ENCODE results near the gene ECI1.
"Not testable (repeated sequence)": the region's sequence is repeated elsewhere in the genome, so short reads cannot be mapped to it uniquely, and the experiment has no call there.

Gene ECI1

DNA sequence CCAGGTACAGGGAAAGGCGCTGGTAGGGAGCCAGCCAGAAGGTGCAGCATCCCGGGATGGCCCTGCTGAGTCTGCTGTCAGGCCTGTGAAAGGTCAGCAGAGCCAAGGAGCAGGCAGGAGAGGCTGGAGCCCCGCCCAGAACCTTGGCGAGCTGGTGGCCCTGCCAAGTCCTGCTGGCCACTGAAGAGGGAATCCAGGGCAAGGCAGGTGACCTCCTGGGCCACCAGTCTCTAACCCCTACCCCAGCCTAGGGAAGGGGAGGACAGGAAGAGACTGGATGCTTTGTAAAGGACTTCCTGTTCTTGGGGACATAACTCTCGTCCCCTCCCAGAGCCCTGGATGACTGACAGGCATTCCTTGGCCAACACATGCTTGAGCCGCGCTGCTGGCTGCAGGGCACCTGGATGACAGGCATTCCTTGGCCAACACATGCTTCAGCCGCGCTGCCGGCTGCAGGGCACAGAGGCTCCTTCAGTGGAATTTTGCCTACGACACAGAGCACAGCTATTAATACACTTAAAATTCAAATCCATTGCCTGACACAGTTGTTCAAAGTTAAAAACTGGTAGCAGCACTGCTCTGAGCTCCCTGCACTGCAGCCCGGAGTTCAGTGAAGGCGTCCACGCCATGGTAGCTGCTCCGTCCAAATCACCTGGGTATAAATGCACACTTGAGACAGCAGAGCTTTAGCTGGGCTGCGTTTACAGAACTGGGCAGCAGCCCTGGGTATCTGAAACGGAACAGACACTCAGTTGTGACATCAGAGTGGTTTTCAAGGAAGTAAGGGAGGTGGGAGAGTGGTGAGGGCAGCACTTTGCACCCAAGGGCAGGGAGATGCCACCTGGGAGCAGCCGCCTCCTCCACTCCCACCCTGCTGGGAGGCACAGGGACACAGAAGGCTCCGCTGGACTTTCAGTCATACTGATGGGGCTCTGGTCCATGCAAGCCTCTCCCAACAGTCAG is 38.7 kb downstream of the ECI1 start:
- no peak for DNase-seq (ENCODE audit: low read depth in 1 of 2, low spot score in 1 of 2)

- no peak for DNase-seq (ENCODE audit: low read depth in 1 of 2, low spot score in 1 of 2)
These were observed 39.5 kb downstream of the ECI1 start for GRCh38 chr16:2211923-2212347.

DNA sequence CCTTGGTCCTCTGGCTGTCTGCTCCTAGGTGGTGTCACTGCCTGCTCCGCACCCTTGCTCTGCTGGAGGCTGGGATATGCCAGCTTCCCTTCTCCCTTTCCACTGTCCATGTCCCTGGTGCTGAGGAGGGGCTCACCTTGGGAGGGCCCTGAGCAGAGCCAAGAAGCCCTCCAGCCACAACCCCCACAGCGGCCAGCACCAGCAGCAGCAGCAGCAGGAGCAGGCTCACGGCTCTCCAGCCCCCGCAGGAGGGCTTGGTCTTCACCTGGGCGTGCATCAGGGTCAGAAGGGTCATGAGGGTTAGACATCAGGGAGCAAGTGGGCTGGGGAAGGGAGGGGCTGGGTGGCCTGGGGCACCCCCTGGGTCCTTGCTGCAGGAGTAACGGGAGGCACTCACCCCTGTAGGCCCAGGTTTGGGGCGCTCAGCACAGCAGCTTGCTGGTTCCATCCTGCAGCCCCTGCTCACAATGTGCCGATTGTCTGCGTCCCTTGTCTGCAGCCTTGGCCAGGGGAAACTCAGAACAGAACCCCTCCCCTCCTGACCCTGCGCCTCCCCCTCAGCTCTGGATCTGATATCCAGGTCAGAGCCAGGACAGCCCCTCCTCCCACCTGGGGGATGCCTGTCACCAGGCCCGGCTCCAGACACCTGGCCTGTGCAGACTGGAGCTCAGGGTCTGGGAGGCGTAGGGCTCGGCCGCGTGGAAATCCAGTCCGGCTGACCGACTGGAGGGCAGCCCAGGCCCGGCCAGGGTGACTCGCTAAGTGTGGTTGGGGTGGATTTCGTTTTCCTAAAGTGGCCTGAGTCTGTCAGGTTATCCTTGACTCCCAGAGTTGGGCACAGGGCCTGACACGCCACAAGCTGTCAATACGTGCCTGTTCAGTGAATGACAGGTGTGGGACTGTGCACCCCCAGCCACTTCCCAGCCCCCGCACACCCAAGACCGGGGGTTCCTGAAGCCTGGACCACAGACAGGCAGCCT is 40.7 kb downstream of the ECI1 start, which contains the start of gene BRICD5:
Gene BRICD5 (minus strand): TSS at position 478 of the 980 bp plus-strand sequence. CDS start 30 bp downstream, at position 448.
- DNase-seq (ENCODE audit: low read depth in 1 of 2, low spot score in 1 of 2) = no peak

GRCh38 chr16:2210009-2210332 is 41.4 kb downstream of the ECI1 start:
- DNase-seq (ENCODE audit: low read depth in 1 of 2, low spot score in 1 of 2) = no peak

- no peak for DNase-seq (ENCODE audit: low read depth in 1 of 2, low spot score in 1 of 2)
These were observed 42.0 kb downstream of the ECI1 start for GRCh38 chr16:2209258-2210008.

GRCh38 chr16:2208772-2209171 is 42.6 kb downstream of the ECI1 start:
- DNase-seq (ENCODE audit: low read depth in 1 of 2, low spot score in 1 of 2) = no peak

- DNase-seq (ENCODE audit: low read depth in 1 of 2, low spot score in 1 of 2) = no peak
These were observed 43.1 kb downstream of the ECI1 start for GRCh38 chr16:2208308-2208707.

DNA sequence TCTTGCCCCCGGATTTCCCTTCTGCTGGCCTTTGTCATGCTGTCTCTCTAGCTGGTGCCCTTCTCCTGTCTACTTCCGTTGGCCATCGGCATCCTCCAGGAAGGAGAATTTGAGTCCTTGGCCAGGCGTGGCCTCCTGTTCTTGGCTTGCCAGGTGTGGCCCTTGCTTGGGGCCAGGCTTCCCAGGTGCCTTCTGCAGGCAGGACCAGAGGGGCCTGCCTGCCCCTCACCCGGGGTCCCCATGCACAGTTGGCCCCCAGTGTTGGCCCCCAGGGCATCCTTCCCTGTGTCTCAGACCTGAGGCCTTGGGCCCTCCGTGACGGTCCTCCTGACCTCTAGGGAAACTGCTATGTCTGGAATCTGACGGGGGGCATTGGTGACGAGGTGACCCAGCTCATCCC is 43.5 kb downstream of the ECI1 start:
- no peak for DNase-seq (ENCODE audit: low read depth in 1 of 2, low spot score in 1 of 2)

DNA sequence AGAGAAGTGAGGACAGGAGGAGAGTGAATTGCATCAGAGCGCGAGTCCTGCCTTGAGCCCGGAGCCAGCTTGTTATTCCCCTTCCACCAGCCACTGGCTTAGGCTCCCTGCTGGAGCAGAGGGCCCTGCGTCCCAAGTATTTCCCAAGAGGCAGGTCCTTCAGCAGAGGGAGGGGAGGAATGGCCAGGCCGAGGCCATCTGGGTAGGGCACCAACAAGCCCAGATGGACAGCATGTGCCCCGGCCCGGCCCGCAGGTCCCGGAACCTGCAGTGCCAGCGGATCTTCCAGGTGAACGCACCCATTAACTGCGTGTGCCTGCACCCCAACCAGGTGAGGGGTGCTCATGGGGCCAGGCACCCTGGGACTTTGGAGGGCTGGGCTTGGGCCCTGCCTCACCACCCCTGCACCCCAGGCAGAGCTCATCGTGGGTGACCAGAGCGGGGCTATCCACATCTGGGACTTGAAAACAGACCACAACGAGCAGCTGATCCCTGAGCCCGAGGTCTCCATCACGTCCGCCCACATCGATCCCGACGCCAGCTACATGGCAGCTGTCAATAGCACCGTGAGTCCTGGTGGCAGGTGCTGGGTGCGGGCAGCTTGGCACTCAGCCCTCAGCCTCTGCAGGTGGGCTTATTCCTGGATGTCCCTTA is 44.5 kb downstream of the ECI1 start:
- DNase-seq (ENCODE audit: low read depth in 1 of 2, low spot score in 1 of 2) = no peak

DNA sequence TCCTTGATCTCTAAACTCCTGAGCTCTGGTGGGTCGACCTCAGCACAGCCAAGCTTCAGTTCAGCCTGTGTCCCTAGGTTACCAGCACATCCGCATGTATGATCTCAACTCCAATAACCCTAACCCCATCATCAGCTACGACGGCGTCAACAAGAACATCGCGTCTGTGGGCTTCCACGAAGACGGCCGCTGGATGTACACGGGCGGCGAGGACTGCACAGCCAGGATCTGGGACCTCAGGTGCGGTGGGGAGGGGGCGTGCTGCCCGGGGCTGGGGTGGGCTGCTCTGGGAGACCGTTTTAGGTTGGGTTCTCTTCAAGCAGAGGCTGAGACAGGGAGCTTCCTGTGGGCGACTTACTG is 45.0 kb downstream of the ECI1 start:
- no peak for DNase-seq (ENCODE audit: low read depth in 1 of 2, low spot score in 1 of 2)

- DNase-seq (ENCODE audit: low read depth in 1 of 2, low spot score in 1 of 2) = no peak
These were observed 45.4 kb downstream of the ECI1 start for GRCh38 chr16:2205967-2206313.

DNA sequence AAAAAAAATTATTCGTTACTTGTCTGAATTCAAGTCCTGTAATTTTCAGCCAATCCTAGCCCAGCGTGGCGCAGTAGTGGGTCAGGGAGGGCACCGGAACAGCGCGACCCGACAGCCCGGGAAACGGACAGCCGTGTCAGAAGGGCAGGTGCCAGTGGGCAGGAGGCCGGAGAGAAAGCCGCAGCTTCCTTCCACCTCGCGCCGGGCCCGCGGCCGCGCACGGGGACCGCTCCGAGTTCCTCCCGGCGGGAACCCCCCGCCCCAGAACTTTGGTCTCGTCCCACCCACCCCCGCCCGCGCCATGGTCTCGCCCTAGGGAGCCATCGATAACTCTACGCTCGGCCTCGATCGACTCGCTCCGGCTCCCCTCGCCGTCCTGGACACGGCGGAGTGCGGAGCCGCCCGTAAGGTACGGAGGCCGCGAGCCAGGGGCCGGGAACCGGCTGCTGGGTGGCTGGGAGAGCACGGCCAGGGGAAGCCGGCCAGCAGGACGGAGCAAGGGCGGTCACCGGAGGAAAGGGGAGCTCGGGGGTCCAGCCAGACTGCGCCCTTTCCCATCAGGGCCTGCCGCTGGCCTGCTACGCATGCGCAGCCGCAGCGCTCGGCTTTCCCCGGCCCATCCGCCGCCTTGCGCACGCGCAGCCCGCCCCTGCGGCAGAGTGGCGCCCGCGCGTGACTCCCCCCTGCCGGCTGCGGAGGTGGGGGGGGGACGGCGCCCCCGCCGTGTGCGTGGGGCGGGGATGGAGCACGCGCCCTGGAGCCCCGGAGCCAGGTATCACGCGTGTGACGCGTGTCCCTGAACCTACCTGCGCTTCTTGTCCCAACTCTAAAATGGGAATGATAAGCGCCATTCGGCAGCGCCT is 46.1 kb downstream of the ECI1 start, which contains the start of gene MLST8:
Gene MLST8 (plus strand): TSS at position 351 of the 863 bp plus-strand sequence. CDS start 632 bp downstream, outside the sequence.
- peak; percentile 81 to 82 for DNase-seq (ENCODE audit: low read depth in 1 of 2, low spot score in 1 of 2)

DNA sequence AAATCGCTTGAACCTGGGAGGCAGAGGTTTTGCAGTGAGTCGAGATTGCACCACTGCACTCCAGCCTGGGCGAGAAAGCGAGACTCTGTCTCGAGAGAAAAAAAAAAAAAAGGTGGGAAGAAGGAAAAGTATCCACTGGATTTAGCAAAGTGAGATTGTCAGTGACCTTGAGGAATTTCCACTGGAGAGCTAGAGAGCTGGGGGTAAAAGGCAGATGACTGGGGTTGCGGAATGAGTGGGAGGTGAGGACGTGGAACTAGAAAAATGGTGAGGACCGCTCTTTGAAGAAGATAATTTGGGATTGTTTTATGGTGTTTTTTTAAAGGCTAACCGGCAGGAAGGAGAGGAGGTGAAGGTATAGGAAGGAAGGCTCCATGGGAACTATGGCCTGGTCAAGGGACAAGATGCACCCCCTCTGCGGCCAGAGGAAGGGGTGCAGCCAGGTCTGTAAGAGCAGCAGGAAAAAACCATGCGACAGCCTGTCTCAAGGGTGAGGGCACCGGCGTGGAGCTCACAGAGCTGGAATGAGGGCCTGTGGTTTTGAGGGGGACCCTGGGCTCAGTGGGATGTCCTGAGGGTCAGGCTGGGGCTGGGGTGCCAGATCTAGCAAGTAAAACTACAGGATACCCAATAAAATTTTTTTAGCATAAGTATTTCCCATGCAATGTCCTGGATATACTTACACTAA is 46.8 kb downstream of the ECI1 start:
- no peak for DNase-seq (ENCODE audit: low read depth in 1 of 2, low spot score in 1 of 2)

GRCh38 chr16:2203119-2203688 is 48.2 kb downstream of the ECI1 start:
- not testable (repeated sequence) for DNase-seq (ENCODE audit: low read depth in 1 of 2, low spot score in 1 of 2)

GRCh38 chr16:2200313-2200712 is 51.1 kb downstream of the ECI1 start:
- DNase-seq (ENCODE audit: low read depth in 1 of 2, low spot score in 1 of 2) = no peak

GRCh38 chr16:2199621-2200139 is 51.7 kb downstream of the ECI1 start:
- DNase-seq (ENCODE audit: low read depth in 1 of 2, low spot score in 1 of 2) = no peak

DNA sequence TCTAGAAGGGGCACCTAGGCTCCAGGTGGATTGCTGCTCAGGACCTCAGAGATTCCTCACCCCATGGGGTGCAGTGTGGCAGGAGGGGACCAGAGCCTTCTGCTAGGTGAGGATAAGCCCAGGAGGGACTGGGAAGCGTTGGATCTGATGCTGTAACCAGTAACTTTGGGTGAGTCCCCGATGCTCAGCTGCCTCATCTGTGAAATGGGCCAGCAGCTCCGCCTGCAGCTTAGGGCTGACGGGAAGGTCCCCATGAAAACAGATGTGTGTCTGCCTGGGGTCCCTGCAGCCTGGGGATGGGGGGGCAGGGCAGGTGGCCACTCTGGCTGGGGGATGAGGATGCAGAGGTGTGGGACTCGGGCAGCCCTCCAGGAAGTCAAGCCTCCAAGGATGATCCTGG is 52.3 kb downstream of the ECI1 start:
- no peak for DNase-seq (ENCODE audit: low read depth in 1 of 2, low spot score in 1 of 2)

- DNase-seq (ENCODE audit: low read depth in 1 of 2, low spot score in 1 of 2) = no peak
These were observed 53.1 kb downstream of the ECI1 start for GRCh38 chr16:2198283-2198682.
